ENCODE results near the gene ARSA.

The ARSA gene

GRCh38 chr22:50577987-50578775, 49.8 kb downstream of the ARSA start, which contains the start of gene CPT1B:
Gene CPT1B, minus strand, starts transcription at chr22:50578427. Its CDS starts 512 bp downstream, at chr22:50577915.
- H3K4me3 ChIP-seq (replicated peaks; ENCODE audit: low read depth, low read length): no peak within 1 kb of the TSS

DNA sequence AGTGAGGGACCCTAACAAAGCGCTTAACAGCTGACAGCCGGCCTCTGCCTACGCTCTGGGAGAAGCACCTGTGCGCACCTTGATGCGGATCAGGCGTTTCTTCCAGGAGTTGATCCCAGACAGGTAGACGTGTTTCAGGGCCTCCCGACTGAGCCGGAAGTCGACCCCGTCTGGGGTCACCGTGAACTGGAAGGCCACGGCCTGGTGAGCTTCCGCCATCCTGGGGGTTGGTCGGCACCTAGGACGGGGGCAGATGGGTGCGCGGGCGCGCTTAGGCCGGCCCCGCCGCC, 50.3 kb downstream of the ARSA start:
- Histone ChIP-seq H3K4me3 (replicated peaks; ENCODE audit: low read depth, low read length) (no peak overlapping the region), H3K27me3 (replicated peaks; ENCODE audit: control insufficient read depth, insufficient read depth, low read length) (no peaks in the 10 kb centered on the region), H3K36me3 (ENCODE audit: control insufficient read depth, insufficient read depth, low read length) (peaks cover 38% of the 10 kb centered on the region)
- no peak for DNase-seq (ENCODE audit: extremely low read depth, insufficient read length)
- TF ChIP-seq CTCF (IDR thresholded peaks at IDR 0.05; ENCODE audit: insufficient read depth, low read length, poor library complexity, severe bottlenecking): no peak

More at GRCh38 chr22:50577987-50578775, 49.8 kb downstream of the ARSA start, which contains the start of gene CPT1B:
- no peaks in the 10 kb centered on the region for H3K27me3 ChIP-seq (replicated peaks; ENCODE audit: control insufficient read depth, insufficient read depth, low read length)
- H3K36me3 ChIP-seq (ENCODE audit: control insufficient read depth, insufficient read depth, low read length): peaks cover 34% of the 10 kb centered on the region
- no peak for DNase-seq (ENCODE audit: extremely low read depth, insufficient read length)
- TF ChIP-seq CTCF (IDR thresholded peaks at IDR 0.05; ENCODE audit: insufficient read depth, low read length, poor library complexity, severe bottlenecking): no peak

DNA sequence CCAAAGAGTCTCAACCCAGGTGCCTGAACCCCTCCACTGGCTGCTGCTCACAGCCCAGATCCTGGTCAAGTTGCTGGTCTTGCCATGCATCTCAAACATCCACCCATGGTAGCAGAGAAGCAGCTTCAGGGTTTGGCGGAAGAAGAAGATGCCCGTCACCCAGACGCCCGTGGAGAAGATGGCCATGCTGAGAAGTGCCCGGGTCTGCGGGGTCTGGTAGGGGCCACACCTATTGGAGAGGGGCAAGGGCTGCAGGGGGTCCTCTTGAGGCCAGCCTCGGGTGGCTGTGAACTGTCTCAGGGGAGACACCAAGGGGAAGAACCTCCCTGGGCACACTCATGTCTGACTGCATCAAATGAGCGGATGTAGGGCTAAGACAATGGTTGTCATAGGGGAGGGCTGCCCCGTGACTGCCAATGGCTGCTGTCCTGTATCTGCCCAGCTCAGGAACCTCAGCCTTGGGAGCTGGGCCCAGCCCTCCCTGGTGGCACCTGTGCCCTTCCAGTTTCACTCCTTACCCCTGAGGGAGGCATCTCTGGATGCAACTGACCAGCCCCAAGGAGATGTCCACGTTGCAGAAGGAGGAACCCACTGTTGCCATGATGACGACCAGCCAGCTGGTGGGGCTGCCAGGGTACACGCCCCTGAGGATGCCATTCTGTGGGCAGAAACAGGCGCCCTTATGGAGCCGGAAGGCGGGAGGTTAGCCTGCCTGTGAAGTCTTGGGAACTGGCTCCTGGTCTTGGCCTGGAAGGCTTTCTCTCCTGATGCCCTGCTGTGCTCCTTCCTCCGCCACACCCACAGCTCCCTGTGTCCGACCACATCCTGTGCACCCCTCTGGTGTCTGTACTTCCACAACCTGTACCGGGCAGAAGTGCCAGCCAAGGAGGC, 50.9 kb downstream of the ARSA start:
- TF ChIP-seq CTCF (IDR thresholded peaks at IDR 0.05; ENCODE audit: insufficient read depth, low read length, poor library complexity, severe bottlenecking): no peak

GRCh38 chr22:50576070-50576469, 51.9 kb downstream of the ARSA start:
- Histone ChIP-seq H3K36me3 (ENCODE audit: control insufficient read depth, insufficient read depth, low read length) (peaks cover 49% of the 10 kb centered on the region), H3K4me3 (replicated peaks; ENCODE audit: low read depth, low read length) (no peak overlapping the region), H3K27me3 (replicated peaks; ENCODE audit: control insufficient read depth, insufficient read depth, low read length) (no peaks in the 10 kb centered on the region)
- DNase-seq (ENCODE audit: extremely low read depth, insufficient read length): no peak
- no peak for TF ChIP-seq CTCF (IDR thresholded peaks at IDR 0.05; ENCODE audit: insufficient read depth, low read length, poor library complexity, severe bottlenecking)

More for the DNA sequence above, 50.9 kb downstream of the ARSA start:
- DNase-seq (ENCODE audit: extremely low read depth, insufficient read length): no peak
- no peaks in the 10 kb centered on the region for H3K27me3 ChIP-seq (replicated peaks; ENCODE audit: control insufficient read depth, insufficient read depth, low read length)
- no peak overlapping the region for H3K4me3 ChIP-seq (replicated peaks; ENCODE audit: low read depth, low read length)
- peaks cover 40% of the 10 kb centered on the region for H3K36me3 ChIP-seq (ENCODE audit: control insufficient read depth, insufficient read depth, low read length)

DNA sequence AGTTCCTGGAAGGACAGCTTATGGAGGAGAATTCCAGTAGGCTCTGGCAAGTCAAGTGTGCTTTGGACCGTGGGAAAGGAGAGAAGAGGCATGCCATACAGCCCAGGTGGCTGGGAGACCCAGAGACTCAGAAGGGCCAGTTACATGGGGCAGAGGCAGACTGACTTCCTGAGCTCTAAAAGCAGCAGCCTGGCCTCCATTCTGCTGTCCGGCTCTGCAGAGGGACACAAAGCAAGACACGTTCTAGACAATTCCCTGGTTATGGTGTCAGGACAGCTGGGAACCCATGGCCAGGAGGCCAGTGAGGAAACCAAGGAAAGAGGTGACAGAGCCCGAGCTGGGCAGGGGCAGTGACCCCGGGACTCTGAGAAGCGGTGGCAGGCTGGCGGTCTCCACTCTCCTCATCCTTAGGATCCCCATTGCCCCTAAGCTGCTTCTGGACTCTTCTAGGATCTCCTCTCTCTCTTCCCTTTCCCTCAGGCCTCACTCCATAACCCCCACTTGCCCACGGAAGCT, 52.5 kb downstream of the ARSA start:
- no peak for TF ChIP-seq CTCF (IDR thresholded peaks at IDR 0.05; ENCODE audit: insufficient read depth, low read length, poor library complexity, severe bottlenecking)
- H3K27me3 ChIP-seq (replicated peaks; ENCODE audit: control insufficient read depth, insufficient read depth, low read length): no peaks in the 10 kb centered on the region
- peaks cover 54% of the 10 kb centered on the region for H3K36me3 ChIP-seq (ENCODE audit: control insufficient read depth, insufficient read depth, low read length)
- no peak overlapping the region for H3K4me3 ChIP-seq (replicated peaks; ENCODE audit: low read depth, low read length)
- no peak for DNase-seq (ENCODE audit: extremely low read depth, insufficient read length)

Data from GM06990 (cell line).